HEK293 (cell line): Measurements from ENCODE around the gene SYN1.
A peak's percentile ranks its signal among the peaks of the same experiment; 100 is the strongest.

Experiments used
- CTCF ChIA-PET: fragments of 350-600 bp; formaldehyde crosslinking; extraction: SDS; loops from one replicate; lab custom pipeline; 2021; ENCODE audit warnings: antibody characterized with exemption; lab: Yijun Ruan, JAX
- POLR2A ChIA-PET: fragments of 300-600 bp; formaldehyde crosslinking; extraction: SDS; loops from one replicate; lab custom pipeline; 2020; ENCODE audit warnings: antibody characterized with exemption, inconsistent platforms; lab: Yijun Ruan, JAX
- H3K27ac ChIP-seq: fragments of 200-500 bp; sonication (Bioruptor generic); 2 replicates; pipeline ENCODE4 v1.5.1; 2014; ENCODE audit warnings: low read depth, low read length, control low read depth, inconsistent platforms; ENCODE audit errors: extremely low read depth
- H3K36me3 ChIP-seq, 2 experiments: fragments of 200-500 bp in 1 of 2; sonication (Bioruptor generic) in 1 of 2; 1 replicate in 1 of 2; 2 replicates in 1 of 2; pipeline ENCODE4 v1.5.1; 2014 to 2017; ENCODE audit warnings: inconsistent platforms in 2 of 2, low read length in 2 of 2; ENCODE audit not compliant: control insufficient read depth in 2 of 2, insufficient read depth in 1 of 2
- H3K4me1 ChIP-seq: fragments of 200-500 bp; sonication (Bioruptor generic); 2 replicates; pipeline ENCODE4 v1.5.1; 2014; ENCODE audit warnings: mild to moderate bottlenecking, low read length, inconsistent platforms; ENCODE audit not compliant: control insufficient read depth, insufficient read depth
- H3K4me3 ChIP-seq: 2 replicates; pipeline ENCODE4 v1.5.1; 2011; ENCODE audit warnings: low read depth, mild to moderate bottlenecking, control low read depth, low read length, moderate library complexity
- H3K9me3 ChIP-seq: fragments of 200-500 bp; sonication (Bioruptor generic); 2 replicates; pipeline ENCODE4 v1.5.1; 2014; ENCODE audit warnings: low read depth, low read length, inconsistent platforms; ENCODE audit not compliant: control insufficient read depth, insufficient read depth
- BCL11A ChIP-seq: fragments of 450-650 bp; formaldehyde crosslinking; IDR thresholded peaks from 2 replicates; pipeline ENCODE4 v1.5.1; 2016; ENCODE audit warnings: low read depth, missing biosample characterization, missing genetic modification characterization
- GLIS1 ChIP-seq: fragments of 450-650 bp; formaldehyde crosslinking; IDR thresholded peaks from 2 replicates; pipeline ENCODE4 v1.5.1; 2016; ENCODE audit warnings: missing biosample characterization, missing genetic modification characterization
- HOXD13 ChIP-seq: sonication (generic); formaldehyde crosslinking; IDR thresholded peaks from 2 replicates; pipeline ENCODE4 v1.8.0; 2022; ENCODE audit warnings: missing genetic modification reagents, borderline replicate concordance
- KLF16 ChIP-seq: fragments of 450-650 bp; formaldehyde crosslinking; IDR thresholded peaks from 2 replicates; pipeline ENCODE4 v1.5.1; 2017; ENCODE audit warnings: missing biosample characterization, missing genetic modification characterization
- WT1 ChIP-seq: fragments of 450-650 bp; formaldehyde crosslinking; IDR thresholded peaks from 2 replicates; pipeline ENCODE4 v1.5.1; 2016; ENCODE audit warnings: missing biosample characterization, missing genetic modification characterization
- ZBTB7A ChIP-seq: fragments of 450-650 bp; formaldehyde crosslinking; IDR thresholded peaks from 2 replicates; pipeline ENCODE4 v1.5.1; 2016; ENCODE audit warnings: low read depth, missing biosample characterization, missing genetic modification characterization
- ZFHX2 ChIP-seq: fragments of 450-650 bp; formaldehyde crosslinking; conservative IDR thresholded peaks from 2 replicates; pipeline ENCODE4 v1.5.1; 2016; ENCODE audit warnings: missing biosample characterization, missing genetic modification characterization
- ZFP3 ChIP-seq: fragments of 450-650 bp; formaldehyde crosslinking; IDR thresholded peaks from 2 replicates; pipeline ENCODE4 v1.5.1; 2016; ENCODE audit warnings: low read depth, missing biosample characterization, missing genetic modification characterization
- ZFP37 ChIP-seq: fragments of 450-650 bp; formaldehyde crosslinking; IDR thresholded peaks from 2 replicates; pipeline ENCODE4 v1.5.1; 2016; ENCODE audit warnings: missing biosample characterization, missing genetic modification characterization
- ZNF157 ChIP-seq: fragments of 450-650 bp; formaldehyde crosslinking; IDR thresholded peaks from 2 replicates; pipeline ENCODE4 v1.5.1; 2016; ENCODE audit warnings: missing biosample characterization, missing genetic modification characterization
- ZNF19 ChIP-seq: fragments of 450-650 bp; formaldehyde crosslinking; IDR thresholded peaks from 2 replicates; pipeline ENCODE4; 2016; ENCODE audit warnings: missing biosample characterization, missing genetic modification characterization, low read depth
- ZNF221 ChIP-seq: fragments of 450-650 bp; formaldehyde crosslinking; IDR thresholded peaks from 2 replicates; pipeline ENCODE4 v1.5.1; 2017; ENCODE audit warnings: missing biosample characterization, missing genetic modification characterization, borderline replicate concordance
- ZNF302 ChIP-seq: fragments of 450-650 bp; formaldehyde crosslinking; IDR thresholded peaks from 2 replicates; pipeline ENCODE4 v1.5.1; 2016; ENCODE audit warnings: missing biosample characterization, missing genetic modification characterization, low read depth
- ZNF341 ChIP-seq: fragments of 450-650 bp; formaldehyde crosslinking; IDR thresholded peaks from 2 replicates; pipeline ENCODE4; 2016; ENCODE audit warnings: low read depth, missing biosample characterization, missing genetic modification characterization
- ZNF37A ChIP-seq: fragments of 450-650 bp; IDR thresholded peaks from 2 replicates; pipeline ENCODE4 v1.5.1; 2018; ENCODE audit warnings: missing biosample characterization, missing genetic modification characterization
- ZNF426 ChIP-seq: fragments of 450-650 bp; formaldehyde crosslinking; IDR thresholded peaks from 2 replicates; pipeline ENCODE4 v1.5.1; 2017; ENCODE audit warnings: missing biosample characterization, missing genetic modification characterization, mild to moderate bottlenecking, inconsistent platforms, moderate library complexity
- ZNF433 ChIP-seq: fragments of 450-650 bp; formaldehyde crosslinking; IDR thresholded peaks from 2 replicates; pipeline ENCODE4 v1.5.1; 2016; ENCODE audit warnings: missing biosample characterization, missing genetic modification characterization, low read depth
- ZNF473 ChIP-seq: fragments of 450-650 bp; formaldehyde crosslinking; IDR thresholded peaks from 2 replicates; pipeline ENCODE4 v1.5.1; 2017; ENCODE audit warnings: missing biosample characterization, missing genetic modification characterization
- ZNF514 ChIP-seq: fragments of 450-650 bp; formaldehyde crosslinking; IDR thresholded peaks from 2 replicates; pipeline ENCODE4 v1.5.1; 2016; ENCODE audit warnings: missing biosample characterization, missing genetic modification characterization
- ZNF548 ChIP-seq: fragments of 450-650 bp; formaldehyde crosslinking; IDR thresholded peaks from 2 replicates; pipeline ENCODE4 v1.5.1; 2016; ENCODE audit warnings: missing biosample characterization, missing genetic modification characterization
- ZNF623 ChIP-seq: fragments of 450-650 bp; formaldehyde crosslinking; IDR thresholded peaks from 2 replicates; pipeline ENCODE4 v1.5.1; 2016; ENCODE audit warnings: missing biosample characterization, missing genetic modification characterization
- ZNF629 ChIP-seq: fragments of 450-650 bp; formaldehyde crosslinking; IDR thresholded peaks from 2 replicates; pipeline ENCODE4 v1.5.1; 2017; ENCODE audit warnings: missing biosample characterization, missing genetic modification characterization
- ZNF701 ChIP-seq: fragments of 450-650 bp; formaldehyde crosslinking; IDR thresholded peaks from 2 replicates; pipeline ENCODE4 v1.5.1; 2016; ENCODE audit warnings: missing biosample characterization, missing genetic modification characterization
- ZNF747 ChIP-seq: fragments of 450-650 bp; formaldehyde crosslinking; IDR thresholded peaks from 2 replicates; pipeline ENCODE4 v1.5.1; 2016; ENCODE audit warnings: missing biosample characterization, missing genetic modification characterization
- ZNF843 ChIP-seq: fragments of 450-650 bp; formaldehyde crosslinking; IDR thresholded peaks from 2 replicates; pipeline ENCODE4 v1.5.1; 2016; ENCODE audit warnings: missing biosample characterization, missing genetic modification characterization
- TF ChIP-seq, protein P1 (sequence below): fragments of 450-650 bp; formaldehyde crosslinking; IDR thresholded peaks from 2 replicates; pipeline ENCODE4 v1.5.1; 2016; ENCODE audit warnings: missing biosample characterization, missing genetic modification characterization
- TF ChIP-seq, protein P2 (sequence below): fragments of 450-650 bp; formaldehyde crosslinking; IDR thresholded peaks from 2 replicates; pipeline ENCODE4 v1.5.1; 2016; ENCODE audit warnings: missing biosample characterization, missing genetic modification characterization
- TF ChIP-seq, protein P3 (sequence below): fragments of 450-650 bp; formaldehyde crosslinking; IDR thresholded peaks from 2 replicates; pipeline ENCODE4 v1.5.1; 2016; ENCODE audit warnings: missing biosample characterization, missing genetic modification characterization
- TF ChIP-seq, protein P4 (sequence below): fragments of 450-650 bp; formaldehyde crosslinking; IDR thresholded peaks from 2 replicates; pipeline ENCODE4 v1.5.1; 2016; ENCODE audit warnings: missing biosample characterization, missing genetic modification characterization

Gene SYN1

DNA sequence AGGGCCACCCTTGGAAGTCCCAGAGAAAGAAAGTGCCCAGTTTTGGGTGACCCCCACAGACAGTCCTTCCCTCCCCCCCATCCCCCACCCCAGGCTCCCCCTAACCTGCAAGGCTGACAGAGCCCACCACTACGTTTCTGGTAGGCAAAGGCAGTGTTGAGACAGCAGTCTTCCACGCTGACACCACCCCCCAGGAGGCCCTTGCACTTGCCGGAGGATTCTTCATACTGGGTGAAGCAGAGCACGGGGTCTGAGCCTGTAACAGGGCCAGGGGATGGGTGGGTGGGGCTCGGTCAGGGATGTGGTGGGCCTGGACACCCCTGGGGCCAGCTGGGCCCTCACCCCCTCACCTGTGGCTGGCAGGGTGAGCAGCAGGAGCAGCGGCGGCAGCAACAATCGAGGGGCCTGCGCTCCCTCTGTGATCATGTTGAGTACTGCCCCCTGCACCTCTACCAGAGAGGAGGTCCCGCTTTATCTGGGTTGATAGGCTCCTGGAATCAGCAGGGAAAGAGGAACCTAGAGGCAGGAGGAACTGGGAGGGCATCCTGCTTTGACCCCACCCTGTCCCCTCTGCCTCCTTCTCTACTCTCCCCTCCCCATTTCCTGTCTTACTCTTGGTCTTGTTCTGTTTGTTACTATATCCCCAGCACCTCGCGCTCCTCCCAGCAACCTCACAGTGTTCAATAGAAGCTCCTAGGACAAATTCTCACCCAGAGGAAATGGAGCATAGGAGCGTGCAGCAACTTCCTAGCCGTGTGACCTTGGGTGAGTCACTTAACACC is 10.0 kb upstream of the SYN1 start, which contains the start of gene CFP:
TSS of gene CFP (minus strand) at position 512 of the 782 bp plus-strand sequence. CDS start at position 426, 86 bp downstream.
- Histone ChIP-seq H3K36me3 (peaks cover 0 to 4% of the 10 kb centered on the region in 2 experiments; a peak in 1 of 3 replicates), H3K9me3 (no peaks in the 10 kb centered on the region)
- POLR2A ChIA-PET, result interaction anchor here (1.0 kb wide), 1 partner anchor 21 kb away, joined by 3 read pairs; the partner anchor contains the start of gene ELK1
- TF ChIP-seq ZNF623 (tag by site-specific recombination) (no peak), KLF16 (tag by site-specific recombination) (no peak), ZNF37A (tag by site-specific recombination) (no peak), ZNF341 (tag by site-specific recombination) (no peak), ZNF433 (tag by site-specific recombination) (no peak), ZBTB7A (tag by site-specific recombination) (no peak), ZFP3 (tag by site-specific recombination) (no peak), ZNF747 (tag by site-specific recombination) (no peak), ZNF302 (tag by site-specific recombination) (no peak), ZNF514 (tag by site-specific recombination) (no peak), BCL11A (no peak), ZNF473 (tag by site-specific recombination) (no peak), ZFP37 (tag by site-specific recombination) (no peak), ZNF701 (no peak), ZNF548 (tag by site-specific recombination) (no peak), ZNF629 (tag by site-specific recombination) (no peak), ZFHX2 (tag by site-specific recombination) (no peak)
- TF ChIP-seq, protein P1, sequence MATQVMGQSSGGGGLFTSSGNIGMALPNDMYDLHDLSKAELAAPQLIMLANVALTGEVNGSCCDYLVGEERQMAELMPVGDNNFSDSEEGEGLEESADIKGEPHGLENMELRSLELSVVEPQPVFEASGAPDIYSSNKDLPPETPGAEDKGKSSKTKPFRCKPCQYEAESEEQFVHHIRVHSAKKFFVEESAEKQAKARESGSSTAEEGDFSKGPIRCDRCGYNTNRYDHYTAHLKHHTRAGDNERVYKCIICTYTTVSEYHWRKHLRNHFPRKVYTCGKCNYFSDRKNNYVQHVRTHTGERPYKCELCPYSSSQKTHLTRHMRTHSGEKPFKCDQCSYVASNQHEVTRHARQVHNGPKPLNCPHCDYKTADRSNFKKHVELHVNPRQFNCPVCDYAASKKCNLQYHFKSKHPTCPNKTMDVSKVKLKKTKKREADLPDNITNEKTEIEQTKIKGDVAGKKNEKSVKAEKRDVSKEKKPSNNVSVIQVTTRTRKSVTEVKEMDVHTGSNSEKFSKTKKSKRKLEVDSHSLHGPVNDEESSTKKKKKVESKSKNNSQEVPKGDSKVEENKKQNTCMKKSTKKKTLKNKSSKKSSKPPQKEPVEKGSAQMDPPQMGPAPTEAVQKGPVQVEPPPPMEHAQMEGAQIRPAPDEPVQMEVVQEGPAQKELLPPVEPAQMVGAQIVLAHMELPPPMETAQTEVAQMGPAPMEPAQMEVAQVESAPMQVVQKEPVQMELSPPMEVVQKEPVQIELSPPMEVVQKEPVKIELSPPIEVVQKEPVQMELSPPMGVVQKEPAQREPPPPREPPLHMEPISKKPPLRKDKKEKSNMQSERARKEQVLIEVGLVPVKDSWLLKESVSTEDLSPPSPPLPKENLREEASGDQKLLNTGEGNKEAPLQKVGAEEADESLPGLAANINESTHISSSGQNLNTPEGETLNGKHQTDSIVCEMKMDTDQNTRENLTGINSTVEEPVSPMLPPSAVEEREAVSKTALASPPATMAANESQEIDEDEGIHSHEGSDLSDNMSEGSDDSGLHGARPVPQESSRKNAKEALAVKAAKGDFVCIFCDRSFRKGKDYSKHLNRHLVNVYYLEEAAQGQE, result no peak
- TF ChIP-seq, protein P2, sequence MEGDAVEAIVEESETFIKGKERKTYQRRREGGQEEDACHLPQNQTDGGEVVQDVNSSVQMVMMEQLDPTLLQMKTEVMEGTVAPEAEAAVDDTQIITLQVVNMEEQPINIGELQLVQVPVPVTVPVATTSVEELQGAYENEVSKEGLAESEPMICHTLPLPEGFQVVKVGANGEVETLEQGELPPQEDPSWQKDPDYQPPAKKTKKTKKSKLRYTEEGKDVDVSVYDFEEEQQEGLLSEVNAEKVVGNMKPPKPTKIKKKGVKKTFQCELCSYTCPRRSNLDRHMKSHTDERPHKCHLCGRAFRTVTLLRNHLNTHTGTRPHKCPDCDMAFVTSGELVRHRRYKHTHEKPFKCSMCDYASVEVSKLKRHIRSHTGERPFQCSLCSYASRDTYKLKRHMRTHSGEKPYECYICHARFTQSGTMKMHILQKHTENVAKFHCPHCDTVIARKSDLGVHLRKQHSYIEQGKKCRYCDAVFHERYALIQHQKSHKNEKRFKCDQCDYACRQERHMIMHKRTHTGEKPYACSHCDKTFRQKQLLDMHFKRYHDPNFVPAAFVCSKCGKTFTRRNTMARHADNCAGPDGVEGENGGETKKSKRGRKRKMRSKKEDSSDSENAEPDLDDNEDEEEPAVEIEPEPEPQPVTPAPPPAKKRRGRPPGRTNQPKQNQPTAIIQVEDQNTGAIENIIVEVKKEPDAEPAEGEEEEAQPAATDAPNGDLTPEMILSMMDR (tag by site-specific recombination), result no peak
- TF ChIP-seq, all 188 proteins: peak for 0
- CTCF ChIA-PET, result interaction anchor here (1.3 kb wide), 1 partner anchor 89 kb away, joined by 3 read pairs; no protein-coding TSS in a partner anchor
- Histone ChIP-seq H3K4me3 (no peak within 1 kb of the TSS), H3K4me1 (no peaks in the 10 kb centered on the region), H3K27ac (no peak within 1 kb of the TSS)

DNA sequence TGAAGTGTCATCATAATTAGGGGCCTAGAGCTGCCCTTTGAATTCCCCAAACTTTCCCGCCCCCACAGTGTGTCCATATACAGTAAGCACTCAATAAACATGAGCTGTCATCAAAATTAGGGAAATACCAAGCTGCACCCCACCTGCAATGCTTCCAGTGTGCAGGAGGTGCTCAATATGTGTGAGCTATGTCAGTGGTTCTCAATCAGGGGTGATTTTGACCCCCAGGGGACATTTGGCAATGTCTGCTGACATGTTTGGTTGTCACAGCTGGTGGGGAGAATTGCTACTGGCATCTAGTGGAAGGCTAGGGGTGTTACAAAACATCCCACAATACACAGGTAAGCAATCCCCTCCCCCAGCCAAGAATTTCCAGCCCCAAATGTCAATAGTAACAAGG is 9.3 kb upstream of the SYN1 start:
- ChIA-PET CTCF (interaction anchor here (0.6 to 1.3 kb wide), 3 partner anchors 88 to 105 kb away, joined by 3 to 4 read pairs (median 3); no protein-coding TSS in a partner anchor), POLR2A (no interaction called here)
- Histone ChIP-seq H3K4me3 (no peak overlapping the region), H3K36me3 (no peaks in the 10 kb centered on the region), H3K27ac (no peak overlapping the region), H3K9me3 (no peaks in the 10 kb centered on the region), H3K4me1 (no peaks in the 10 kb centered on the region)
- TF ChIP-seq ZFHX2 (tag by site-specific recombination), result 0 out of 2 replicates have a peak, but pooled peaks have one; percentile 12
- TF ChIP-seq ZNF19 (tag by site-specific recombination), result no peak
- peak; percentile 84 for TF ChIP-seq GLIS1 (tag by site-specific recombination)
- TF ChIP-seq WT1, result no peak
- TF ChIP-seq ZNF157, result no peak
- TF ChIP-seq, protein P3, sequence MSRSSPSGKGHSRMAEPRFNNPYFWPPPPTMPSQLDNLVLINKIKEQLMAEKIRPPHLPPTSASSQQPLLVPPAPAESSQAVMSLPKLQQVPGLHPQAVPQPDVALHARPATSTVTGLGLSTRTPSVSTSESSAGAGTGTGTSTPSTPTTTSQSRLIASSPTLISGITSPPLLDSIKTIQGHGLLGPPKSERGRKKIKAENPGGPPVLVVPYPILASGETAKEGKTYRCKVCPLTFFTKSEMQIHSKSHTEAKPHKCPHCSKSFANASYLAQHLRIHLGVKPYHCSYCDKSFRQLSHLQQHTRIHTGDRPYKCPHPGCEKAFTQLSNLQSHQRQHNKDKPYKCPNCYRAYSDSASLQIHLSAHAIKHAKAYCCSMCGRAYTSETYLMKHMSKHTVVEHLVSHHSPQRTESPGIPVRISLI (tag by site-specific recombination), result no peak
- no peak for TF ChIP-seq ZNF221
- TF ChIP-seq, protein P4, sequence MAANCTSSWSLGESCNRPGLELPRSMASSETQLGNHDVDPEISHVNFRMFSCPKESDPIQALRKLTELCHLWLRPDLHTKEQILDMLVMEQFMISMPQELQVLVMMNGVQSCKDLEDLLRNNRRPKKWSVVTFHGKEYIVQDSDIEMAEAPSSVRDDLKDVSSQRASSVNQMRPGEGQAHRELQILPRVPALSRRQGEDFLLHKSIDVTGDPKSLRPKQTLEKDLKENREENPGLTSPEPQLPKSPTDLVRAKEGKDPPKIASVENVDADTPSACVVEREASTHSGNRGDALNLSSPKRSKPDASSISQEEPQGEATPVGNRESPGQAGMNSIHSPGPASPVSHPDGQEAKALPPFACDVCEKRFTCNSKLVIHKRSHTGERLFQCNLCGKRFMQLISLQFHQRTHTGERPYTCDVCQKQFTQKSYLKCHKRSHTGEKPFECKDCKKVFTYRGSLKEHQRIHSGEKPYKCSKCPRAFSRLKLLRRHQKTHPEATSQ (tag by site-specific recombination), result no peak
- no peak for TF ChIP-seq ZNF843 (tag by site-specific recombination)
- no peak for TF ChIP-seq HOXD13 (CRISPR knock-in tag)
- no peak for TF ChIP-seq ZNF426
